ENCODE measurements around the gene STEAP3.

STEAP3 gene

GRCh38 chr2:119198240-119198840 is 25.3 kb upstream of the STEAP3 start:
- DNase-seq: no peak

DNA sequence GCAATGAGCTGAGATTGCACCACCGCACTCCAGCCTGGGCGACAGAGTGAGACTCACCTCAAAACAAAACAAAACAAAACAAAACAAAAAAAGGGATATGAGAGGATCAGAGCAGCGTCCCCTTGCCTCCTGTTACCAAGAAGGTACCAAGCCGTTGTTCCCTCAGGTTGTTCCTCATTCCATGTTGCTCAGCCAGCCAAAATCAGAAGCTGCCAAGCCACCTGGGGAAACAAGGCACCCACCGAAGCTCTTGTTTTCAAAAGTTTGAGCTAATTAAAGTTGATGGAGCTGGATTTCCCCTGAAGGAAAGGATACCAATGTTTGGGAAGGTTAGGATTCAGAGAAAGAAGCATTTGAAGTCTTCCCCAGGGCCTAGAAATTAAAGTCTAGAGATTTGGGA is 21.8 kb upstream of the STEAP3 start:
- no peak for DNase-seq

DNA sequence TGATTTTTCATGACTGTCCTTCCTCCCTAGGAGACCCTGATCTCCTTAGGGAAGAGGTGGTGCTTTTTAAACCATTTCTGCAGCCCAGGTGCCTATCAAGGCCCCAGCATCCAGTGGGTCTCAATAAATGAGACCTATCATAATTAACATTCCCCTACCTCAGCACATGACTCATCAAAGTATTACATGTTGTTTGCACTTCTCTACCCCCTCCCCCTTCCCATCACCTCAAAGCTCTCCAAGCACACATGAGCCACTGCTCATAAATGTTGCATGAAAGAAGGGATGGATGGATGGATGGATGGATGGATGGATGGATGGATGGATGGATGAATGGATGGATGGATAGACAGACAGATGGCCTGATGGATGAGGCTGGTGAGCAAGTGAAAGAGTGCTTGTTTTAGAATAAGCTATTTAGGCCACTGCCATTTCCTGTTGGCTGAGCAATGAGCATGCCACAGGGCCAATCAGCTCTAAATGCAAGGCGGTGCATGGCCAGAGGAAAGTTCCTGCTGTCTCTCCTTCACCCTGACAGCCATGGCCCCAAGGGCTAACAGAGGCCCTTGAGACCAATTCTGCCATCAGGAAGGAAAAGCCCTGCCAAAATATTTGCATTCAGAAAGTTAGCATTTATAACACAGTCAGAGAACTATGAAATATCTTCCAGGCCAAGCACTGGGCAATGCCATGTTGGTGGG is 20.9 kb upstream of the STEAP3 start:
- DNase-seq: no peak

GRCh38 chr2:119204525-119204924 is 19.1 kb upstream of the STEAP3 start:
- no peak for DNase-seq

DNA sequence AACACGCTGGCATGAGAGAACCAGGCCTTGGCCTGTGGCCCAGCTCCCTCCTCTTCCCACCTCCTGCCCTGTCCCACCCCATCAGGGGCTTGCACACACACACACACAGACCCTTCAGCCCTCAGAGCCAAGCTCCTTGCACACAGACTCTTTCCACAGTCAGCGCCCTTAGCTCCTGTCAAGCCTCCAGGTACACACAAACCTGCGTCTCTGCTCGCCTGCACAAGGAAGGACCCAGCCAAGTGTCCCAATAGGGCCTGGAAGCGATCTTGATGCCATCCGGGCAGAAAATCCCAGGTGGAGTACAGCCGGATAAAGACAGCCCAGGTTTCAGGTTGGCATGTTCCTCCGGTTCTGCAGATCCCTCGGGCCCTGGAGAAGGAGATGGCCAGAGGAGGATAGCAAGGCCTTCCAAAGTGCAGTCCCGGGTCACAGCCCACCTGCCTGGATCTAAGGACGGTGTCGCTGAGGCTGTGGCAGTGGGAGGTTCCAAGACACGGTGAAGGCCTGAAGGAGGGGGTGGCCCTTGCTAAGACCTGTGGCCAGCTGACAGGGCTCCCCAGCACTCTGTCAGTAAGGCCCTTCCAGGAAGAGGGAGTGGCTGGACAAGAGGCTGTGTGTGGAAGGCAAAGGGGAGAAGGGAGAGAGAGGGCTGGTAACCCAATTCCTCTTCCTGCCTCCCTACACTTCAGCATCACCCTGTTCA is 18.5 kb upstream of the STEAP3 start:
- no peak for DNase-seq

DNA sequence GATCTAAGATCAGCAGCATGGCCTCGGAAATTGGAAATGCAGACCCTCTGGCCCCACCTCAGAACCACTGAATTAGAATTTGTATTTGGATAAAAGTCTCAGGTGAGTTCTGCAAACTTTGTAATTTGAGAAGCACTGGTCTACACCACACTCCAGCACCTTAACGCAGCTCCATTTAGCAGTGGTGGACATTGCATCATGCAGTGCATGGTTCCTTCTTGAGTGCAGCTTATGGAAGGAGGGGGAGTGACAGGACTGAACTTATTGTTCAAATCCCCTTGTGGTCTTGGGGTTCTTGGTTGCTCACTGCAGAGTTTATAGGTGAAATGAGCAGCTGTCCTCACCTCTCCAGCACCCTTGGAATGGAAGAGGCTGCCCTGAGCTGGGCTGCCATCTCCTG is 17.4 kb upstream of the STEAP3 start:
- DNase-seq: no peak

DNA sequence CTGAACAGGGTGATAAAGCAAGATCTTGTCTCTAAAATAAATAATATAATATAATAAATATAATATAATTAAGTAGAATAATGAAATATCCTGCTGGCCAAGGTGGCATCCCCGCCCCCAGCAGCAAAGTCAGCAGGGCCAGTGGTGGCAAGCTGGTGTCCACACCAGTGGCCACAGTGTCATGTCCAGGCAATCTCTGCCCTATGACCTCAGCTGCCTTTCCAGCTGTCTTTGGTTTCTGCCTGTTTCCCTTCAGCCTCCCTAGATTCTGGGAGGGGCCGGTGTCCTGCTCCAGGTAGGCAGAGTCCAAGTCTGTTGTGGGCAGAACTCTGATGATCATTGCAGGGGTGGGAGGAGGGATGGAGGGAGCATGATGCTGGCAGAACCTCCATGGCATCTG is 16.2 kb upstream of the STEAP3 start:
- DNase-seq: no peak

DNA sequence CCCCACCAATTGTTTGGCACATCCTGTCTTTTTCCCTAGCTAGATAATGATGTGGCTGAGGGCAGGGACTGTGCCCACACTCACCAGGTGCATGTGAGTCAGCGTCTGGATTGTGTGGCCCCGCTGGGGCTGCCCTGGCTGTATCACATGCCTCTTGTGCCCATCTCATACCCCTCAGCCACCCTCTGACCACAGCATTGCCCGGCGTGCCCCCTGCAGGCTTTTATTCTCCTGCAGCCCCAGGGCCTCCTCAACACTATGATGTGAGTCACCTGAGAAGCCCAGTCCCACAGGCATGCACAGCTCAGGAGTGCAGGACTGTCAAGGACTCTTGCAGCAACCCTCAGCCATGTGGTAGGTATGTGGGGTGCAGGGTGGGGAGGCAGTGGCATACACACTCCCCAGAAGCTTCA is 14.8 kb upstream of the STEAP3 start:
- no peak for DNase-seq

GRCh38 chr2:119212139-119212800 is 11.4 kb upstream of the STEAP3 start:
- DNase-seq: no peak

DNA sequence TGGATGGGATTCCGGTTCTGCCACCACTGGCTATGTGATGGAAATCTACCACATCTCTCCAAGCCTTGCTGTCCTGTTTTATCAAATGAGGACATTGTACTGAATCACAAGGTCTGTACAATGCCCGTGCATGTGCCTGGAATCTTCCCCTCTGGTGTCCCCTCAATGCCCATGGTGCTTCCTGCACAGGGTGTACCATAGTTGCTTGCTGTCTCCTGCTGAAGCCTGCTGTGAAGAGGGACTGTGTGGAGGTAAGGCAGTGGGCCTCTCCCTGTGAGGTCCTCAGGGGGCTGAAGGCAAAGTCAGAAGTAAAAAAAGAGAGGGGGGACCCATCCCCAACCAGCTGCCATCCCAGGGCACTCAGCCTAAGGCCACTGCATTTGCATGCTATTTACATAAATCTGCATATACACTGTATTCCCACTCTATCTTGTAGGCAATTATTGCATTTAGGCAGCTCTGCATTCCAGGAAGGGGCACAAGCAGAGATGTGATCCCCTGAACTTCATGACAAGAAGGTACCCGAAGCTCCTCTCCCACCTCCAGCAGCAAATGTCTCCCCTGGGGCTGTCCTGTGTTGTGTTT is 9.1 kb upstream of the STEAP3 start:
- DNase-seq: no peak

- no peak for DNase-seq
These were observed 6.6 kb upstream of the STEAP3 start for GRCh38 chr2:119216994-119217393.

DNA sequence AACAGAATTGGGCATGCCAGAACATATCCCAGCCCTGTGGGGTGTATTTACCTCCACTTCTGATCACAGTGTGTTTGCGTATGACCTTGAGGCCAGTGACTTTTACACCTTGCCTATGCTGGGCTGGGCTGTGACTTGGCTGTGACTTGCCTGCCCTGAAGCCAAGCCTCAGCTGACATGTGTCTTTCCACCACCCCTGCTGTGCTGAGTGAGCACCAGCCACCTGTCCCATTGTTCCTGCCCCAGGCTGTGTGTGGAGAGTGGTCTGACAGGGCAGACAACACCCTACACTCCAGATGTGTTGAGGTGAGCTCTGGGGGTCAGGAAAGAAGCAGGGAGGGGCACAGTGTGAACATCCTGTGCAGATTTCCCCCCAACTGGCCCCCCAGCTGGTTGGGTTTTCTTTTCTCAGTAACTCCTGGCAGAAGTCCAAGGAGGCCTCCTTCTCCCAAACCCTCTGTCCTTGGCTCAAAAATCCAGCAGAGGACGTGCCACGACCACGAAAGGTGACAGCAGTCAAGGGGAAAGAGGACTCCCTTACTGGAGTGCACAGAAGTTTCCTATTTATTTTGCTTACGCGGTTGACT is 5.1 kb upstream of the STEAP3 start:
- DNase-seq: peak; percentile 76

GRCh38 chr2:119219873-119220272 is 3.8 kb upstream of the STEAP3 start:
- no peak for DNase-seq

- DNase-seq: no peak
These were observed 2.8 kb upstream of the STEAP3 start for GRCh38 chr2:119220720-119221301.

DNA sequence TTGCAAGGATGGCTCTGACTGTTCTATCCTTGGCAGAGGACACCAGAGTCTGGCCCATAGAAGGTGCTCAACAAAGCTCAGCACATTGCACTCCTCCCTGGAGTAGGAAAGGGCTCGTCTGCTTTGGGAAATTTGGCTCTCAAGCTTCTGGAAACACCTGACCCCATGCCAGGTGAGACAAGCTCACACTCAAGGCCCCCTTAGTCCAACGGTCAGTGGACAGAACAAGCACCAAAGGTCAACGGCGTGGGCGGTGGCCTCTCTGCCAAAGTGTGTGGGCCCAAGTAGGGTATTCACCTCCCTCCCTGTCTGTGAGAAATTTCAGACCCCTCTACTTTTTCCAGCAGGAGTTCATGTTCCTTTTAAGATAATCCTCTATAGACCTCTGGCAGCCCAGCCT is 2.0 kb upstream of the STEAP3 start:
- DNase-seq: no peak

DNA sequence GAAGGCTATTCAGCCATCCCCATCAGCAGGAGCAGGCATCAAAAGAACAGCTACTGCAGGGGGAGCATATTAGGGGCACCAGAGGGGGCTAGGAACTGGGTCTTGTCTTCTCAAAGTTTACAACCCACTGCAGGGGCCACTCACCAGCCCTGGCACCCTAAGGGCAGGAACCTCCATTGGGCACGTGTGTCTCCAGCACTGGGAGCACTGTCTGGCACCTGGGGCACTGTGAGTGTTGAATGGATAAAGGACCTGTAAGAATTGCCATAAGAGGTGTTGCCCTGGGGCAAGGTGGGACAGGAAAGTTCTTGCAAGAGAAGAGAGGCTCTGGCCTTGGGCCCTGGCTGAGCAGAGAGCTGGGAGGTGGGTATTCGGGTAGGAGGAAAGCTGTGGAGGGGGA is 1.4 kb upstream of the STEAP3 start:
- DNase-seq: no peak

- no peak for DNase-seq
These were observed 642 bp upstream of the STEAP3 start for GRCh38 chr2:119222863-119223520.

DNA sequence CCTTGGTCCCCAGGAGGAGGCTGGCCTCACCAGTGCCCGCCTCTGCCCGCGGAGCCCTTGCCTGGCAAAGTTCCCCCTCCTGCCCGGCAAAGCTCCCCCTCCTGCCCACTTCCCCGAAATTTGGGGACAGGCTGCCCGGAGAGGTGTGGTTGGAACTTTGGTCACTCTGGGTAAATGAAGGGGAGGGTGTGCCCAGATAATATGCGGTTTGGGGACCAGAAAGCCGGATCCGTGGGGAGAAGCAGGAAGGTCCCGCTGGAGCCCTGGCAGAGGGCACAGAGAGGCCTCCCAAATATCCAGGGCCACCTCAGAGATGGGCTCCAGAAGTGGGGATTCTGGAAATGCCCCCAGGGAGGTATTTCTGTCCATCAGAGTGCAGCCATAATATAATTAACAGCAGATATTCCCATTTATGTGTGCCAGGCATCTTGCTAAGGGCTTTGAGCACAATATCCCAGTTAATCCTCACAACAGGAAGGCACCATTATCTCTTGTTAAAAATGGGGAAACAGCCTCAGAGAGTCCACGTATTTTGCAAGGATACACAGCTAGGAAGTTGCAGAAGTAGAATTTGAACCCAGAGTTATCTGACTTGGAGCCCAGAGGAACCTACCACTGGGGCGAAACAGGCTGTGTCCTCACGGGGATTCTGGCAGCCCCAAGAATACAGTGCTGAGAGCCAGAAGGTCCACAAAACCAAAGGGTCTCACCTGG is 914 bp downstream of the STEAP3 start:
- DNase-seq: no peak

GRCh38 chr2:119225105-119225865 is 1.7 kb downstream of the STEAP3 start:
- DNase-seq: no peak

GRCh38 chr2:119225926-119226325 is 2.3 kb downstream of the STEAP3 start:
- no peak for DNase-seq

- no peak for DNase-seq
These were observed 3.7 kb downstream of the STEAP3 start for GRCh38 chr2:119227346-119227745.

Measured in NCI-H1105 (cell line).